ENCODE data around the gene SFT2D2.
A peak's percentile ranks its signal among the peaks of the same experiment; 100 is the strongest.

The SFT2D2 gene

GRCh38 chr1:168223261-168223660 is 2.5 kb upstream of the SFT2D2 start:
- DNase-seq (ENCODE audit: low spot score) = no peak
- TF ChIP-seq, protein P1, sequence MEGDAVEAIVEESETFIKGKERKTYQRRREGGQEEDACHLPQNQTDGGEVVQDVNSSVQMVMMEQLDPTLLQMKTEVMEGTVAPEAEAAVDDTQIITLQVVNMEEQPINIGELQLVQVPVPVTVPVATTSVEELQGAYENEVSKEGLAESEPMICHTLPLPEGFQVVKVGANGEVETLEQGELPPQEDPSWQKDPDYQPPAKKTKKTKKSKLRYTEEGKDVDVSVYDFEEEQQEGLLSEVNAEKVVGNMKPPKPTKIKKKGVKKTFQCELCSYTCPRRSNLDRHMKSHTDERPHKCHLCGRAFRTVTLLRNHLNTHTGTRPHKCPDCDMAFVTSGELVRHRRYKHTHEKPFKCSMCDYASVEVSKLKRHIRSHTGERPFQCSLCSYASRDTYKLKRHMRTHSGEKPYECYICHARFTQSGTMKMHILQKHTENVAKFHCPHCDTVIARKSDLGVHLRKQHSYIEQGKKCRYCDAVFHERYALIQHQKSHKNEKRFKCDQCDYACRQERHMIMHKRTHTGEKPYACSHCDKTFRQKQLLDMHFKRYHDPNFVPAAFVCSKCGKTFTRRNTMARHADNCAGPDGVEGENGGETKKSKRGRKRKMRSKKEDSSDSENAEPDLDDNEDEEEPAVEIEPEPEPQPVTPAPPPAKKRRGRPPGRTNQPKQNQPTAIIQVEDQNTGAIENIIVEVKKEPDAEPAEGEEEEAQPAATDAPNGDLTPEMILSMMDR (IDR thresholded peaks at IDR 0.05; ENCODE audit: borderline replicate concordance, control extremely low read depth, extremely low read depth, insufficient read depth, missing control alignments) = no peak
- in situ Hi-C loops (cut with MboI; ENCODE audit: low sequenced_read_pairs, unreplicated experiment) = no loop called here

DNA sequence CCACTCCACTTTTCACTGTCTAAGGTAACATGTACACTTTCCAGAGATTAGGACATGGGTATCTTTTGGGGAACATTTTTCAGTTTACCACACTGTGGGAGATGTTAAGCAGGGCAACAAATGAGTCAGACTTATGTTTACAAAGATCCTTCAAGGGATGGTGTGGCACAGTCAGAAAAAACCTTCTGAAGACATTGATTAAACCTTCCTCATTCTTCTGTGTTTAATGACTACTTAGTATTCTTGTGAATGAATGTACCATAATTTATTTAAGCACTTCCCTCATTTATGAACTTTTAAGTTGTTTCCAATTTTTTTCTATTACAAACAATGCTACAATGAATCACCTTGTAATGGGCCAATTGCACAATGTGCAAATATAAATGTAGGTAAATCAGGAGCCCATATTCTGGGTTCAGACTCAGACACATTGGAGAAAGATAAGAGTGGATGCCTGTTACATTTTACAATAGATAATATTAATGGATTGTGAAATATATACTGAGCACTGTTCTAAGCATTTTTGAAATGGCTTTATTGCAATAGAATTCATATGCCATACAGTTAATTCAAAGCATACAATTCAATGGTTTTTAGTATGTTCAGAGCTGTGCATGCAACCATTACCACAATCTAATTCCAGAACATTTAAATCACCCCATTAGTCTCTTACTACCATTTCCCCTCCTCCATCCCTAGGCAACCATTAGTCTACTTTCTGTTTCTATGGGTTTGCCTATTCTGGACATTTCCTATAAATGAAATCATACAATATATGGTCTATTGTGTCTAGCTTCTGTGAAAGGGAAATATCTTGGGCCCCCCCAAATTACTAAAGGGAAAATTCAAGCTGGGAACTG is 1.9 kb upstream of the SFT2D2 start:
- no peak for DNase-seq (ENCODE audit: low spot score)
- in situ Hi-C loops (cut with MboI; ENCODE audit: low sequenced_read_pairs, unreplicated experiment) = no loop called here
- TF ChIP-seq, protein P1 (IDR thresholded peaks at IDR 0.05; ENCODE audit: borderline replicate concordance, control extremely low read depth, extremely low read depth, insufficient read depth, missing control alignments) = no peak

- DNase-seq (ENCODE audit: low spot score) = no peak
- TF ChIP-seq, protein P1 (IDR thresholded peaks at IDR 0.05; ENCODE audit: borderline replicate concordance, control extremely low read depth, extremely low read depth, insufficient read depth, missing control alignments) = no peak
- in situ Hi-C loops (cut with MboI; ENCODE audit: low sequenced_read_pairs, unreplicated experiment) = no loop called here
Observed at GRCh38 chr1:168224991-168225390, 813 bp upstream of the SFT2D2 start.

DNA sequence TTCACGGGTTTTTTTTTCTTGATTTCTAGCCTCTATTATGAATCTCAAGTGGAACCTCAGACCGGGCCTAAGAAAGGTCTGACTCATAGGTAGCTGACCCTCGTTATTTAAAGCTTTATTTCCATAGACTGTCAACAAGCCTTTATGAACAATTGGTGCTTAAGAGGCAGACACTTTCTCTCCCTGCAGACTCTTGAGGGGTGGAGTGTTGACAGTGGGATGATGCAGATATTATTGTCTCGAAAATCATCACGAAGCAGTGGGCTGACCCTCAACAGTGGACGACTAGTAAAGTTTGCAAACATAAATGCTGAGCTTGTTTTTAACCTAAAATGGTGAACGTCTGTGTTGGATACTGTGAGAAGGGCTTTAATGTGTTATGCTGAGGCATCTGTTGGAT is 1.8 kb downstream of the SFT2D2 start:
- TF ChIP-seq, protein P1 (IDR thresholded peaks at IDR 0.05; ENCODE audit: borderline replicate concordance, control extremely low read depth, extremely low read depth, insufficient read depth, missing control alignments) = no peak
- peak; percentile 31 for DNase-seq (ENCODE audit: low spot score)
- in situ Hi-C loops (cut with MboI; ENCODE audit: low sequenced_read_pairs, unreplicated experiment) = no loop called here

GRCh38 chr1:168229893-168230292 is 4.1 kb downstream of the SFT2D2 start:
- TF ChIP-seq, protein P1 (IDR thresholded peaks at IDR 0.05; ENCODE audit: borderline replicate concordance, control extremely low read depth, extremely low read depth, insufficient read depth, missing control alignments) = no peak
- in situ Hi-C loops (cut with MboI; ENCODE audit: low sequenced_read_pairs, unreplicated experiment) = no loop called here
- DNase-seq (ENCODE audit: low spot score) = no peak

- DNase-seq (ENCODE audit: low spot score) = no peak
- TF ChIP-seq, protein P1 (IDR thresholded peaks at IDR 0.05; ENCODE audit: borderline replicate concordance, control extremely low read depth, extremely low read depth, insufficient read depth, missing control alignments) = no peak
- in situ Hi-C loops (cut with MboI; ENCODE audit: low sequenced_read_pairs, unreplicated experiment) = no loop called here
Observed at GRCh38 chr1:168230709-168231108, 4.9 kb downstream of the SFT2D2 start.
